GM21360 (cell line): Measurements from ENCODE around the gene ST3GAL3.
"Not testable (repeated sequence)": the region's sequence is repeated elsewhere in the genome, so short reads cannot be mapped to it uniquely, and the experiment has no call there.

Source experiments
- ATAC-seq: cut with Tn5 transposase; IDR thresholded peaks from one replicate; pipeline ENCODE4 v1.9.1; 2021; ENCODE audit warnings: mild to moderate bottlenecking, moderate library complexity; ENCODE audit not compliant: unreplicated experiment

ST3GAL3 gene

GRCh38 chr1:43699281-43699680 lies 8.1 kb upstream of the ST3GAL3 start:
- no peak for ATAC-seq

- no peak for ATAC-seq
These were observed 3.5 kb upstream of the ST3GAL3 start for GRCh38 chr1:43703836-43704235.

GRCh38 chr1:43704838-43705237 lies 2.5 kb upstream of the ST3GAL3 start:
- ATAC-seq, result no peak

GRCh38 chr1:43705334-43705733 lies 2.0 kb upstream of the ST3GAL3 start:
- ATAC-seq, result no peak

GRCh38 chr1:43705982-43706597 lies 1.2 kb upstream of the ST3GAL3 start:
- ATAC-seq, result no peak

- ATAC-seq, result peak; percentile 11
These were observed 642 bp upstream of the ST3GAL3 start for GRCh38 chr1:43706598-43707189.

GRCh38 chr1:43708002-43708410 lies 670 bp downstream of the ST3GAL3 start:
- no peak for ATAC-seq

- ATAC-seq, result no peak
These were observed 3.7 kb downstream of the ST3GAL3 start for GRCh38 chr1:43711049-43711448.

GRCh38 chr1:43711524-43712386 lies 4.4 kb downstream of the ST3GAL3 start:
- ATAC-seq, result no peak

GRCh38 chr1:43716559-43717281 lies 9.4 kb downstream of the ST3GAL3 start:
- no peak for ATAC-seq

GRCh38 chr1:43719063-43719462 lies 11.7 kb downstream of the ST3GAL3 start:
- ATAC-seq, result no peak

- not testable (repeated sequence) for ATAC-seq
These were observed 12.5 kb downstream of the ST3GAL3 start for GRCh38 chr1:43719670-43720419.

- ATAC-seq, result no peak
These were observed 15.5 kb downstream of the ST3GAL3 start for GRCh38 chr1:43722810-43723209.

- no peak for ATAC-seq
These were observed 22.6 kb downstream of the ST3GAL3 start for GRCh38 chr1:43729816-43730463.

- no peak for ATAC-seq
These were observed 24.7 kb downstream of the ST3GAL3 start for GRCh38 chr1:43731867-43732531.

- no peak for ATAC-seq
These were observed 29.5 kb downstream of the ST3GAL3 start for GRCh38 chr1:43736819-43737218.

- ATAC-seq, result no peak
These were observed 34.7 kb downstream of the ST3GAL3 start for GRCh38 chr1:43742026-43742425.

GRCh38 chr1:43743206-43743605 lies 35.9 kb downstream of the ST3GAL3 start:
- no peak for ATAC-seq

GRCh38 chr1:43747736-43748135 lies 40.4 kb downstream of the ST3GAL3 start:
- no peak for ATAC-seq

GRCh38 chr1:43750083-43750482 lies 42.7 kb downstream of the ST3GAL3 start:
- no peak for ATAC-seq
